Neutrophil (primary cell): ENCODE results near the gene MYO15B.

Source experiments
- H3K27ac ChIP-seq: fragments of 200-600 bp; sonication (generic); 2 replicates; pipeline ENCODE4 v1.5.1; 2016; ENCODE audit warnings: mild to moderate bottlenecking, moderate library complexity
- H3K27me3 ChIP-seq: fragments of 200-600 bp; sonication (generic); 2 replicates; pipeline ENCODE4 v1.6.0; 2016; ENCODE audit warnings: mild to moderate bottlenecking
- H3K36me3 ChIP-seq: fragments of 200-600 bp; sonication (generic); 2 replicates; pipeline ENCODE4 v1.5.1; 2017
- H3K4me1 ChIP-seq, 2 experiments: fragments of 200-600 bp in 1 of 2; sonication (generic) in 1 of 2; 1 replicate in 1 of 2; 2 replicates in 1 of 2; pipeline versions ENCODE4 v1.5.1 to v1.6.1; 2013 to 2016; ENCODE audit warnings: low read depth in 1 of 2, low read length in 1 of 2, mild to moderate bottlenecking in 1 of 2, moderate library complexity in 1 of 2; ENCODE audit not compliant: control insufficient read depth in 1 of 2, insufficient read depth in 1 of 2
- H3K4me3 ChIP-seq, 2 experiments: fragments of 200-600 bp in 1 of 2; sonication (generic) in 1 of 2; 1 replicate in 1 of 2; 2 replicates in 1 of 2; pipeline ENCODE4 v1.5.1; 2013 to 2016; ENCODE audit warnings: low read depth in 1 of 2, low read length in 1 of 2, mild to moderate bottlenecking in 1 of 2, moderate library complexity in 1 of 2
- H3K9me3 ChIP-seq: fragments of 200-600 bp; sonication (generic); 2 replicates; pipeline ENCODE4 v1.5.1; 2016
- CTCF ChIP-seq: fragments of 200-600 bp; sonication (generic); IDR thresholded peaks from 2 replicates; pipeline ENCODE4 v1.5.1; 2016; ENCODE audit warnings: antibody characterized with exemption

The MYO15B gene

DNA sequence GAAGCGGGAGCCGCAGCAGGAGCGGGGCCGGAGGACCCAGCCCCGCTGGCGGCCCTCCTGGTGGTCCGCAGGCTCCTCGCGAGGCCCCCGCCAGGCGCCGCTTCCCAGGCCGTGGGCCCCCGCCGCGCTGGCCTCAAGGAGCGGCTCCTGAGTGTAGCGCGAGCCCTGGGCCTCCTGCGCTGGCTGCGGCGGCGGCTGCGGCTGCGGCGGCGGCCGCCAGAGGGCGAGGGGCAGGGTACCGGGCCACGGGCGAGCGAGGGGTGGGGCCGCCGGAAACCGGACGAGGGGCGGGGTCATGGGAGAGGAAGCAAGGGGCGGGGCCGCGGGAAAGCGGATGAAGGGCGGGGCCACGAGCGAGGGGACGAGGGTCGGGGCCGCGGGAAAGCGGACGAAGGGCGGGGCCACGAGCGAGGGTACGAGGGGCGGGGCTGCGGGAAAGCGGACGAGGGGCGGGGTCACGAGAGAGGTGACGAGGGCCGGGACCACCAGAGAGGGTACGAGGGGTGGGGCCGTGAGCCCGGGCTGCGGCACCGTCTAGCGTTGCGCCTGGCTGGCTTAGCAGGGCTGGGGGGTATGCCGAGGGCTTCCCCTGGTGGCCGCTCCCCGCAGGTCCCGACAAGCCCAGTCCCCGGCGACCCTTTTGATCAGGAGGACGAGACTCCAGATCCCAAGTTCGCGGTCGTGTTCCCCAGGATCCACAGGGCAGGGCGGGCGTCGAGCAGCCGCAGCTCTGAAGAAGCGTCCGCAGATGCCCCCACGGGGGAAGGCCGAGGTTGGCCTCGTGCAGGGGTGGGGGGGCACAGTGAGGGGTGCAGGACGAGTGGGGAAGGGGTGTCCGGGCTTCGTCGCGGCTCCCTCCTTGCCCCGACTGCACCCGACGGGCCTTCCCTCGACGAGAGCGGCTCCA is 1.7 kb downstream of the MYO15B start:
- TF ChIP-seq CTCF, result peak; percentile 100
- Histone ChIP-seq H3K4me3 (peak overlapping the region; percentile 77 to 93), H3K36me3 (peaks cover under 1% of the 10 kb centered on the region), H3K9me3 (no peaks in the 10 kb centered on the region), H3K27me3 (no peaks in the 10 kb centered on the region), H3K27ac (peak overlapping the region; percentile 92), H3K4me1 (peaks cover 17 to 23% of the 10 kb centered on the region in 2 experiments)

GRCh38 chr17:75589919-75590303 is 2.3 kb downstream of the MYO15B start:
- peak overlapping the region; percentile 52 for H3K27ac ChIP-seq

GRCh38 chr17:75590314-75590761 is 2.7 kb downstream of the MYO15B start:
- no peaks in the 10 kb centered on the region for H3K27me3 ChIP-seq
- H3K27ac ChIP-seq, result peak overlapping the region; percentile 52
- TF ChIP-seq CTCF, result no peak
- H3K9me3 ChIP-seq, result no peaks in the 10 kb centered on the region
- H3K36me3 ChIP-seq, result peaks cover 11% of the 10 kb centered on the region
- H3K4me1 ChIP-seq, result peaks cover 17 to 23% of the 10 kb centered on the region in 2 experiments
- H3K4me3 ChIP-seq, result no peak overlapping the region

More at GRCh38 chr17:75589919-75590303, 2.3 kb downstream of the MYO15B start:
- Histone ChIP-seq H3K9me3 (no peaks in the 10 kb centered on the region), H3K27me3 (no peaks in the 10 kb centered on the region), H3K4me1 (peaks cover 17 to 23% of the 10 kb centered on the region in 2 experiments), H3K36me3 (peaks cover 7% of the 10 kb centered on the region), H3K4me3 (peak overlapping the region; percentile 77 to 93)
- no peak for TF ChIP-seq CTCF

DNA sequence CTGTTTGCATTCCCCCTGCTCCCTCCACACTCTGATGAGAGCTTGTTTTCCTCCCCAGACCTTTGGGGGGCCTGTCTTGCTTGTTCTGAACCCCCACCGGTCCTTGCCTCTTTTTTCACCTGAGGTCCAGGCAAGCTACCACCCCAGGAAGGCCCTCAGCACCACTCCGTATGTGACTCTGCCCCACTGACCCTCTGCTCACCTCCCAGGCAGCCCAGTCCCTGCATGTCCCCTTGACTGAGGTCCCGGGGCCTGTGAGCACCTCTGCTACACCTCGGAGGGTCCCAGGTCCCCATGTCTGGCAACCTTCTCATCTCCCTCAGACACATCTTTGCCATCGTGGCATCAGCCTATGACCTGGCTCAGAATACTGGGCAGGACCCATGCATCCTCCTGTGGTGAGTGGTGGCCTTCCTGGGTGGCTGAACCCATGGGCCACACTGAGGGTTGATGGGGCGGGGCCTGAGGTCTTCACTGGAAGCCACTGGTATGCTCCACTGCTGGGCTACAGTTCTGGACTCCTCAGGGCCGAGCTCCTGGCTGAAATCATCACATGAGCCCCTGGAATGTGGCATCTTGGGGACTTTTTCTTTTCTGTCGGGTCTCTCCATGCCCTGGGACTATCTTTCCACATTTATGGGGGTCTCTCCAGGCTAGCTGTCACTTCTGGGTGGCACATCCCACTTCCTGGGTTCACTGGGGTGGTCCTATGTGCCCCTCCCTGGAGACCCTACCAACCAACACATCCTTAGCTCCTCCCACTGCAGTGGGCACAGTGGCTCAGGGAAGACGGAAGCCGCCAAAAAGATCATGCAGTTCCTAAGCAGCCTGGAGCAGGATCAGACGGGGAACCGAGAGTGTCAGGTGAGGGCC is 3.5 kb downstream of the MYO15B start:
- TF ChIP-seq CTCF, result no peak
- Histone ChIP-seq H3K4me1 (peaks cover 17 to 23% of the 10 kb centered on the region in 2 experiments), H3K27me3 (no peaks in the 10 kb centered on the region), H3K36me3 (peaks cover 18% of the 10 kb centered on the region), H3K9me3 (no peaks in the 10 kb centered on the region), H3K4me3 (no peak overlapping the region), H3K27ac (peak overlapping the region; percentile 52)

DNA sequence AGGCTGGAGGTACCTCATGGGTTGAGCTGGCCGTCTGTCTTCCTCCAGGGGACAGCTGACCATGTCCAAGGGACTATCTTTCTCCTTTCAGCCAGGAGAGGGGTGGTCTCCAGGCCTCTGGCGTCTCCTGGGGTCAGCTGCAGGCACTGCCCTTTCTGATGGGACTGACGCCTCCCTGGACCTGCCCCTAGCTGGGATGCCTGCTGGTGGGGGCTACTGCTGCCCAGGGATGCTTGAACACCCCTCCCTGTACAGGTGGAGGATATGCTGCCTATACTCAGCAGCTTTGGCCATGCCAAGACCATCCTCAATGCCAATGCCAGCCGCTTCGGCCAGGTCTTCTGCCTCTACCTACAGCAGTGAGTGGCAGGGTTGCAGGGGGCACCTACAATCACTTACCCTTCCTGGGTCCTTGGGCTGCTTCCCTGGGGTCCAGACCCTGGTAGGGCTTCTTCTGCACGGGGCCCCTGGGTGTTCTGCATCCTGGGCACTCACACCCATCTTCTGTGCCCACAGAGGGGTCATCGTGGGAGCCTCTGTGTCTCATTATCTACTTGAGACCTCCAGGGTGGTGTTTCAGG is 4.2 kb downstream of the MYO15B start:
- Histone ChIP-seq H3K4me3 (no peak overlapping the region), H3K27me3 (no peaks in the 10 kb centered on the region), H3K27ac (no peak overlapping the region), H3K9me3 (no peaks in the 10 kb centered on the region), H3K4me1 (peaks cover 17 to 23% of the 10 kb centered on the region in 2 experiments), H3K36me3 (peaks cover 24% of the 10 kb centered on the region)
- no peak for TF ChIP-seq CTCF
